GM21526 (cell line): ENCODE results near the gene GNAQ.

Source experiments
- ATAC-seq: cut with Tn5 transposase; IDR thresholded peaks from one replicate; pipeline ENCODE4 v1.9.1; 2021; ENCODE audit warnings: moderate library complexity; ENCODE audit not compliant: unreplicated experiment, low FRiP score

GNAQ gene

DNA sequence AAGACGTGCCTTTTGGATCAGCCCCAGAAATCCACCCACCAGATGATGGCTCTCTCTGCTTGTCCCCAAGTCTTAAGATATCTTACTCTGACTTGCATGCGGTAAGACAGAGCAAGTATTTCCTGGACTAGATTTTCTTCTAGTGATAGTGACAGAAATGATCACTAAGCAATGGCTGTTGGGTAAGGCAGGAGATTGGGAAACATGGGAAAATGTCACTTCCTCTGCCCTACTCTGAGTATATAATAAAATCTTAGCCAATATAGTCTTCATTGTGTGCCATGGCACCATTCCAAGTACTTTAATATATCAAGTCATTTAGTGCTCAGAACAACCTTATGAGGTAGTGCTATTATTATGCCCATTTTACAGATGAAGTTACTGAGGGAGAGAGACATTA is 352.5 kb downstream of the GNAQ start:
- no peak for ATAC-seq

DNA sequence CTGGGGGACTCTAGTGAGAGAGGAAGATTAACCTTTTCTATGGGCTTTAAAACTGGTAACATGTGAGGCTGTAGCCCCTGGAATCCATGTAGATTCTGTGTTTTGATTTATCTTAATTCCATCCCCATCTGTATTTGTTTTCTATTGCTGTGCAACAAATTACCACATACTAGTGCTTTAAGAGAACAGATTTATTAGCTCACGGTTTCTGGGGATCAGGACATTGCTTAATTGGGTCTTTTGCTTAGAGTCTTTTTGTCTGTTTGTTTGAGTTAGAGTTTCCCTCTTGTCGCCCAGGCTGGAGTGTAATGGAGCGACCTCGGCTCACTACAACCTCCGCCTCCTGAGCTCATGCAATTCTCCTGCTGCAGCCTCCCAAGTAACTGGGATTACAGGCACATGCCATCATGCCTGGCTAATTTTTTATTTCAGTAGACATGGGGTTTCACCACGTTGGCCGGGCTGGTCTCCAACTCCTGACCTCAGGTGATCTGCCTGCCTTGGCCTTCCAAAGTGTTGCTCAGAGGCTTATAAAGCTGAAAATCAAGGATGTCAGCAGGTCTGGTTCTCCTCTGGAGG is 353.6 kb downstream of the GNAQ start:
- no peak for ATAC-seq

DNA sequence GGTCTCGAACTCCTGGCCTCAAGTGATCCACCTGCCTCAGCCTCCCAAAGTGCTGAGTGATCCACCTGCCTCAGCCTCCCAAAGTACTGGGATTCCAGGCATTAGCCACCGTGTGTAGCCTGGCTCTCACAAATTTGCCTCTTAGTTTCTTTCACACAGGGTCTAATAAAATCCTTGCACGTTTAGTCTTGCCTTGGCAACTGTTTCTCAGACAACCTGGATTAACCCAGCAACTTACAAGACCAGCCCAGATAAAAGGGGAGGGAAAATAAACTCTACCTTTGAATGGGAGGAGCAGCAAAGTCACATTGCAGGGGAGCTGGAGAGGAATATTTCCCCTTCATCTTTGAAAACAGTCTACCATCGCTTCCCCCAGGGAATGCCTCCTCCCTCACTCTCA is 354.2 kb downstream of the GNAQ start:
- ATAC-seq: no peak

DNA sequence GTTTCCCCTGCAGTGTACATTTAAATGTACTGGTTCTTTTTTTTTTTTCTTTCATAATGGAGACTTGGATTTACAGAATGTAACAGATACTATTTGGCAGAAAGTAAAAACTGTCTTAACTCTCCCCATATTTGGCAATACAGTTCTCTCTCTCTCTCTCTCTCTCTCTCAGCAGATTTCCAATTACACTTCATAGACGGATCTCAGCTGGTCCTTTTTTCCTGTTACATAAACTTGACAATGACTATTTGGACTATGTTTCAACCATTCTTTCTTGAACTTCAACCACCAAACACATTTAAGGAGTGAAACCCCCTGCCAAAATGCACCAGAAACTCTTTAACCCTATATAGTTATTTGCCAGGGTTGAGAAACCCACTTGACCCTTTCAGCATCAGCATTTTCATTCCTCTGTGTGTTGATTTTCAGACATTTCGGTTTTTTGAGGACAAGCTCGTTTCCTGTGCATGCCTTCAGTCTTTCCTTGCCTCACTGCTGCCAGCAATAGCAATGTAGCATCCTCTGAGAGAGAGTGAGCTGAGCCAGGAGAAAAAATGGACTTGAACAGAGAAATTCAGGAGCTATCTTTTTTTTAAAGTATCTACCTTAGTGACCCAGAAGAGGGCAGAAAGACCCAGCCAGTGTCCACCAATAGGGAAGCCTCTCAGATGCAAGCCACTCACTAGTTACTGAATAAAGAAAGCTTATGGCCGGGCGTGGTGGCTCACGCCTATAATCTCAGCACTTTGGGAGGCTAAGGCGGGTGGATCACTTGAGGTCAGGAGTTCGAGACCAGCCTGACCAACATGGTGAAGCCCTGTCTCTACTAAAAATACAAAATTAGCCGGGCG is 357.4 kb downstream of the GNAQ start:
- ATAC-seq: no peak

DNA sequence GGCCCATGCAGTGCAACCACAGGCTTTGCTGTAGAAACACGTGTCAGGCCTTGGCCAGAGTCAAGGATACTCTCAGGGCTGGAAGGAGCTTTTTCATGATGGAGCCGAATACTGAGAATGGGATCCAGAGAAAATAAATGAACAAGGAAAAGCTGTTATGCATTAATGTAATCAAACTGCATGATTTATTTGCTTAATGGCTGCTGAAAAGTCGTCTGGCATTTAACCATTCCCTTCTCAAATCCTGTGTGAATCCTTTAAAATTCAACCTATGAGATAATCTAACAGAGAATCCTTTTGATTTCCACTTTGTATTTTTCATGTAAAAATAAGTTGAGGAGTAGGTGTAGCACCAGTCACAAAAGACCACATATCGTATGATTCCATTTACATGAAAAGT is 359.4 kb downstream of the GNAQ start:
- ATAC-seq: no peak

DNA sequence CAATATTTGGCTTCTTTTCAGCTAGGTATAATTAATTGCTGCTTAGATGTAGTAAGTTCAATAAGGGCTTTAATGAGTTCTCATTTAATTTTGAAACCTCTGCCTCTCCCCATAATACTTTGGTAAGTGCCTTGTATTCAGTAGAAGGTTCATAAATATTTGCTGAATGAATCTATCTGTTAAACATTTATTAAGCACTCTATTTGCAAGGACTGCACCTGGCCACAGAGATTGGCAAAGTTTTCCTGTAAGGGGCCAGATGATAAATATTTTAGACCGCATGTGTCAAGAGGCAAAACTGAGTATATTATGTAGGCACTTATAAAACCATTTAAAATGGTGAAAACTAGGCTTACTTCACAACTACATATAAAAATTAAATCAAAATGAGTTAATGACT is 364.5 kb downstream of the GNAQ start:
- no peak for ATAC-seq
